Esophagus muscularis mucosa (tissue), 4 donors: ENCODE measurements around the gene PASK. TPM values are rescaled to one million over a fixed set of nuclear protein-coding genes. Genes with fewer than 3 reads are reported as not detected.

Source experiments
- DNase-seq: peaks from one replicate; pipeline ENCODE4 v3.0.0-alpha.2; 2017; ENCODE audit errors: extremely low spot score
- H3K27ac ChIP-seq, 4 donors: fragments of 200-600 bp; sonication (generic); replicated peaks in 1 of 4; 1 replicate in 3 of 4; 2 replicates in 1 of 4; pipeline ENCODE4 v1.5.1; 2016 to 2019; ENCODE audit warnings: mild to moderate bottlenecking in 1 of 4
- H3K27me3 ChIP-seq, 4 donors: fragments of 200-600 bp; sonication (generic); one replicate each; pipeline versions ENCODE4 v1.5.1 to v1.6.0; 2016 to 2019
- H3K36me3 ChIP-seq, 4 donors: fragments of 200-600 bp; sonication (generic); one replicate each; pipeline ENCODE4 v1.5.1; 2016 to 2019
- H3K4me1 ChIP-seq, 4 donors: fragments of 200-600 bp; sonication (generic); one replicate each; pipeline ENCODE4 v1.5.1; 2016 to 2019
- H3K4me3 ChIP-seq, 4 donors: fragments of 200-600 bp; sonication (generic); 1 replicate in 2 of 4; 2 replicates in 2 of 4; pipeline ENCODE4 v1.5.1; 2016 to 2019; ENCODE audit warnings: mild to moderate bottlenecking in 4 of 4, moderate library complexity in 1 of 4
- H3K9me3 ChIP-seq, 4 donors: fragments of 200-600 bp; sonication (generic); 1 replicate in 3 of 4; 2 replicates in 1 of 4; pipeline ENCODE4 v1.5.1; 2016 to 2019
- EP300 ChIP-seq: sonication (generic); formaldehyde crosslinking; IDR thresholded peaks from one replicate; pipeline ENCODE4 v1.6.1; 2017; ENCODE audit warnings: antibody characterized with exemption
- POLR2A ChIP-seq: fragments of 450-650 bp; IDR thresholded peaks from one replicate; pipeline ENCODE4 v1.6.1; 2017; ENCODE audit warnings: antibody characterized with exemption, moderate library complexity, mild to moderate bottlenecking, low read depth
- POLR2AphosphoS5 ChIP-seq, 2 donors: sonication (generic); formaldehyde crosslinking; IDR thresholded peaks; one replicate each; pipeline ENCODE4 v1.6.1; 2017; ENCODE audit warnings: antibody characterized with exemption in 2 of 2
- WGBS: methylation state at CpG from one replicate; pipeline ENCODE4 v1.1.5; 2018; 5-methylcytosine and 5-hydroxymethylcytosine counted together
- intact Hi-C: fragments of 100-400 bp; cut with DNase I; formaldehyde crosslinking; loops from one replicate; pipeline ENCODE4 v1.15.1; 2023
- total RNA-seq, 4 donors: library from RNA; depleted of rRNA; stranded (reverse); fragments of >200 nt; gene quantifications; one replicate each; pipeline versions ENCODE4 v1.1.0 to v1.2.1, GENCODE V29; 2016
- TF ChIP-seq, protein P1 (sequence below), 3 experiments: fragments of 200-600 bp in 2 of 3; fragments of 450-650 bp in 1 of 3; sonication (generic) in 2 of 3; IDR thresholded peaks; one replicate each; pipeline ENCODE4 v1.5.1; 2017 to 2019; ENCODE audit warnings: antibody characterized with exemption in 3 of 3, mild to moderate bottlenecking in 2 of 3, moderate library complexity in 1 of 3

Gene PASK
- total RNA-seq, 4 donors from 2014 or later: 1.5 to 3.3 (median 2.2) TPM

DNA sequence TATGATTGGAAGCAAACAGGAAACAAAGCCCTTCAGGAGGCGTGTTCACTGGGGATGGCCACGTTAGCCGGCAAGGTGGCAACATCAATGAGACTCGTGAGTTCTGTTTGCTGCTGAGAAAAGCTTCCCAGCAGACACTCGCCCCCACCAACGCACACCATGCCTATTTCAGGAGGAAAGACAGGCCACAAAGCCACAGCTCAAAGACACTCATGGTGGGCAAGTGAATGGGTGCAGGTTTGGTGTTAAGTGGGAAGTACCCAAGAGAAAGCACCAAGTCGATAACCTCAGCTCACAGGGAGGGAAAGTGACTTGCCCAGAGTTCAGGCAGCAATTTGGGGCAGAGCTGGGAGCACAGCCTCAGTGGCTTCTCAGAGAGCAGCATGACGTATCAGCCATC, 36.7 kb downstream of the PASK start:
- Histone ChIP-seq H3K36me3 (peaks cover 0 to 4% (median 0%) of the 10 kb centered on the region in 4 donors), H3K4me1 (no peaks in the 10 kb centered on the region), H3K27ac (no peak overlapping the region), H3K9me3 (no peaks in the 10 kb centered on the region), H3K27me3 (no peaks in the 10 kb centered on the region), H3K4me3 (no peak overlapping the region)
- intact Hi-C loops: no loop called here
- WGBS: 83% methylated on average over 8 of the region's 8 CpGs
- no peak for TF ChIP-seq POLR2AphosphoS5 (IDR thresholded peaks at IDR 0.05)
- TF ChIP-seq POLR2A: no peak
- no peak for TF ChIP-seq EP300
- DNase-seq: no peak

DNA sequence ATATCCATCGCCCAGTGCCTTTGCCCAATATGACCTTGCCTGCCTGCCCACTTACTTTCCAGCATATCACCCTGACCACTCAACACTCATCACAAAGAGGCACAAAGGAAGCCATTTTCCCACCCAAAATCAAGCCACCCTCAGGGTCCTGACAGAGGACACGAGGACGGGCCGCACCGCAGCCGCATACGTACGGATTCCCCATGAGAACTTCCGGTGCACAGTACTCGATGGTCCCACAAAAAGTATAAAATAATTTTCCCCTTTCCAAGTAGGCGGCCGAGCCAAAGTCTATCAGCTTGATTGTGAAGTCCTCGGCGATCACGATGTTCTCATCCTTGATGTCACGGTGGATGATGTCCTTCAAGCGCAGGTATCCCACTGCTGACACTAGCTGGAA, 37.2 kb downstream of the PASK start:
- peaks cover 0 to 4% (median 0%) of the 10 kb centered on the region in 4 donors for H3K36me3 ChIP-seq
- H3K9me3 ChIP-seq: no peaks in the 10 kb centered on the region
- no peak for DNase-seq
- intact Hi-C loops: no loop called here
- H3K27me3 ChIP-seq: no peaks in the 10 kb centered on the region
- WGBS: 93% methylated on average over 17 of the region's 17 CpGs
- TF ChIP-seq POLR2A (no peak), POLR2AphosphoS5 (IDR thresholded peaks at IDR 0.05) (no peak), EP300 (no peak)
- TF ChIP-seq, protein P1, sequence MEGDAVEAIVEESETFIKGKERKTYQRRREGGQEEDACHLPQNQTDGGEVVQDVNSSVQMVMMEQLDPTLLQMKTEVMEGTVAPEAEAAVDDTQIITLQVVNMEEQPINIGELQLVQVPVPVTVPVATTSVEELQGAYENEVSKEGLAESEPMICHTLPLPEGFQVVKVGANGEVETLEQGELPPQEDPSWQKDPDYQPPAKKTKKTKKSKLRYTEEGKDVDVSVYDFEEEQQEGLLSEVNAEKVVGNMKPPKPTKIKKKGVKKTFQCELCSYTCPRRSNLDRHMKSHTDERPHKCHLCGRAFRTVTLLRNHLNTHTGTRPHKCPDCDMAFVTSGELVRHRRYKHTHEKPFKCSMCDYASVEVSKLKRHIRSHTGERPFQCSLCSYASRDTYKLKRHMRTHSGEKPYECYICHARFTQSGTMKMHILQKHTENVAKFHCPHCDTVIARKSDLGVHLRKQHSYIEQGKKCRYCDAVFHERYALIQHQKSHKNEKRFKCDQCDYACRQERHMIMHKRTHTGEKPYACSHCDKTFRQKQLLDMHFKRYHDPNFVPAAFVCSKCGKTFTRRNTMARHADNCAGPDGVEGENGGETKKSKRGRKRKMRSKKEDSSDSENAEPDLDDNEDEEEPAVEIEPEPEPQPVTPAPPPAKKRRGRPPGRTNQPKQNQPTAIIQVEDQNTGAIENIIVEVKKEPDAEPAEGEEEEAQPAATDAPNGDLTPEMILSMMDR (IDR thresholded peaks at IDR 0.05): no peak
- H3K27ac ChIP-seq: no peak overlapping the region
- H3K4me3 ChIP-seq: no peak overlapping the region
- no peaks in the 10 kb centered on the region for H3K4me1 ChIP-seq

DNA sequence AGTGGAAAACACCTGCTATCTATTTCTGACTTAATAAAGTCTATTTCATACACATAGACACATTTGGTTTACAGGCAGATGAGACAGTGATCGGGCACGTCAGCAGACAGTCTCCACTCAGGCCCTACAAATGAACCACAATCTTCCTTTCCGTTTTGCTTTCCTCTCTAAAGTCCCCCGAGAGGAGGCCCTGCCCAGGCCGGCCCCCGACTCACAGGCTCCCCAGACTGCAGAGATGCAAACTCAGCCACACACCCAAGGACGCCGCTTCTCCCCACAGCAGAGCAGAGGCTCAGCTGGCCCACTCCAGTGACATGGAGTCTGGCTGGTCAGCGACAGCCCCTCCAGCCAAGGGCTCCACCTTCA, 37.8 kb downstream of the PASK start:
- H3K4me3 ChIP-seq: no peak overlapping the region
- no peaks in the 10 kb centered on the region for H3K9me3 ChIP-seq
- TF ChIP-seq EP300 (no peak), POLR2A (no peak), POLR2AphosphoS5 (IDR thresholded peaks at IDR 0.05) (no peak)
- TF ChIP-seq, protein P1 (IDR thresholded peaks at IDR 0.05): no peak
- intact Hi-C loops: no loop called here
- H3K36me3 ChIP-seq: peaks cover 0 to 4% (median 0%) of the 10 kb centered on the region in 4 donors
- H3K27me3 ChIP-seq: no peaks in the 10 kb centered on the region
- H3K4me1 ChIP-seq: no peaks in the 10 kb centered on the region
- no peak overlapping the region for H3K27ac ChIP-seq
- 87% methylated on average over 9 of the region's 9 CpGs for WGBS
- no peak for DNase-seq

DNA sequence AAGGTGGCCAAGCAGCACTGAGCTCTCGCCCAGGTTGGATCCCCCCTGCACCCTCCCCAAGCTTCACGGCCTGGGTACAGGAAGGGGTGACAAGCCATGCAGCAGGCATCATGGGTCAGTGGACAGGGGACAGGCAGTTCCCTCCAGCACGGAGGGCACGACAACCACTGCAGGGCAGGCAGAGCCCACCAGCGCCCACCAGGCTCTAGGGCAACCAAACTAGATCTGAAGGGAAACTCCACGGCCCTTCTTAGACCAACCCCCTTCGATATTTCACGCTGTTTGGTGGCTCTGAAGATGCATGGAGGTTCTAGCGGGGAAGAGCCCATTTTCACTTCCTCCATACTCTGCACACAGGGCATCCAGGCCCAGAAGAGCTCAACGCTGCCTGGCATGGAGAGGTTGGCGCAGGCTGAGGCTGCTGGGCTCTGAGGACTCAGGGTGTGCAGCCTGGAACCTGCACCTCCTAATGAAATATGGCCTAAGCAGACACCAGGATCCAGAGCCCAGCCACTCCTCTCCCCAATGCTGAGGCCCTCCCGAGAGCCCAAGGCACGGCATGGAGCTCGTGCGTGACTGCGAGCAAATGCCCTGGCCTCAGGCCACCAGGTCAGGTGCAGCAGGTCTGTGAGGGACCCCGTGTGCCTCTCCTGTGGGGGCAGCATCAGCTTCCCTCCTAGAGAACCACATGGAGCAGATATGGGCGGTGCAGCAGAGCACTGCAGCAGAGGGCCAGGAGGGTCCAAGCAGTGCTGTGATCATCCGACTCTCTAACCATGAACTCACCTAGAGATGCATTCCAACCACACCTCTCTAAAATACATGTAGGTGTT, 38.4 kb downstream of the PASK start:
- Histone ChIP-seq H3K36me3 (peaks cover 0 to 4% (median 0%) of the 10 kb centered on the region in 4 donors), H3K9me3 (no peaks in the 10 kb centered on the region), H3K27ac (no peak overlapping the region), H3K4me3 (no peak overlapping the region), H3K4me1 (no peaks in the 10 kb centered on the region), H3K27me3 (no peaks in the 10 kb centered on the region)
- TF ChIP-seq, protein P1 (IDR thresholded peaks at IDR 0.05): no peak
- TF ChIP-seq EP300: no peak
- TF ChIP-seq POLR2AphosphoS5 (IDR thresholded peaks at IDR 0.05): no peak
- no peak for TF ChIP-seq POLR2A
- no peak for DNase-seq
- 88% methylated on average over 13 of the region's 19 CpGs for WGBS
- intact Hi-C loops: no loop called here

DNA sequence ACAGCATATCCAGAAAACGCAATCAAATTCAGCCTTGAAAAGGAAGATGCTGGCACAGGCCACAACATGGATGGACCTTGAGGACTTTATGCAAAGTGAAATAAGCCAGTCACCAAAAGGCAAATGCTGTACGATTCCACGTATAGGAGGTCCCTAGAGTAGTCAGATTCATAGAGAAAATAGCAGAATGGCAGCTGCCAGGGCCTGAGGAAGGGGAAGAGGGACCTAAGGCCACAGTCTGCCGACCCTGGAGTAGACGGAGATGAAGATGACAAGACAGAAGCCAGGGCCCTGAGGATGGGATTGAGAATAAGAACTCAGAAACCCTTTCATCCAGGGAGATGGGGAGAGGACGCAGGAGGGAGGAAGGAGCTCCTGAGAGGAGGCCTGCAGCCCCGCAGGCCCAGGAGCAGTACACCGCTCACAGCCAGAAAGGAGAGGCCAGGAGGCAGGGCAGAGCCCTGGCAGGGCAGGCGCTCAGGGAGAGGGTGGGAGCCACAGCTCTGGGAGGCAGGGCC, 39.1 kb downstream of the PASK start:
- TF ChIP-seq POLR2AphosphoS5 (IDR thresholded peaks at IDR 0.05) (no peak), POLR2A (no peak), EP300 (no peak)
- TF ChIP-seq, protein P1 (IDR thresholded peaks at IDR 0.05): no peak
- DNase-seq: no peak
- Histone ChIP-seq H3K9me3 (no peaks in the 10 kb centered on the region), H3K4me3 (no peak overlapping the region), H3K27me3 (no peaks in the 10 kb centered on the region), H3K27ac (no peak overlapping the region), H3K36me3 (peaks cover 0 to 4% (median 0%) of the 10 kb centered on the region in 4 donors), H3K4me1 (no peaks in the 10 kb centered on the region)
- intact Hi-C loops: no loop called here
- 88% methylated on average over 9 of the region's 9 CpGs for WGBS
